Activated CD4-positive, alpha-beta T cell treated with anti-CD3 and anti-CD28 coated beads, Interleukin-2, amount 50 U/mL, for 48 hours (primary cell): Measurements from ENCODE around the gene SGMS2.
"Not testable (repeated sequence)": the region's sequence is repeated elsewhere in the genome, so short reads cannot be mapped to it uniquely, and the experiment has no call there.

ENCODE experiments used
- DNase-seq, 2 experiments: peaks; one replicate each; pipeline ENCODE4 v3.0.0-alpha.2; 2020

Gene SGMS2

GRCh38 chr4:107870916-107871786 lies 46.4 kb downstream of the SGMS2 start:
- no peak for DNase-seq

DNA sequence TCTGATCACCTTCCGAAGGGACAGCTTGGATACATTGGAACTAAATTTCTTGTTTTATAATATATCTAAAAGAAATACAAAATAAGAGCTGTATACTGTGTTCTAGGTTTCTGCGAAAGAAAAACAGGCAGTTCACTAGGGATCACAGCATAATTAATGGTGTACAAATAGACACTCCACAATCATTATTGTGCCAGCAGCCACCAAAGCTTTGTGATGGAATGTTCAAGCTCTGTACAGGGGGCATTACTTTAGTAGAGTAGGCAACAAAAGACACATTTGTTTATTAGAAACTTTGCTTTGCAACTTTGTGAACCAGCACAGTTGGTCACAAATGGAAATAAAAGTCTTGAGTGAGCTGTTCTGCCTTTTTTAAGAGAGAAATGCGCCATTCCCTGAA lies 49.3 kb downstream of the SGMS2 start:
- DNase-seq, result no peak

- no peak for DNase-seq
Measured at GRCh38 chr4:107876099-107876498, 51.4 kb downstream of the SGMS2 start.

DNA sequence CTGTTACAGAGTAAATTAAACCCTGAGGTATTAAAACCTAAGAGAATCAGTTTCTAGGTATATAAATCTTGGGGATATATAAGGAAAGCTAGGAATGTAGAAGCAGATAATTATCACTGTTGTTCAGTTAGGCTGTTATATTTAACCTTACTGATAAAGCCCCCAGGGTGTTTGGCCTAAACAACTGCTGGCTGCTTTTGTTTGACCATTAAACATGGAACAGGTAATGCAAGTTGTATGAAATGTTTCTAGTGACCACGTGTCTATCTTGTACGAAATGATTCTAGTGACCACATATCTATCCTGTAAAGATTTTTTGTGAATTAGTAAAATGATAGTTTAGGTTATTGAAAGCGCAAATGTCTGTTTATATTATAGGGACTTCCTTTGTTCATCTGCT lies 52.6 kb downstream of the SGMS2 start:
- DNase-seq, result no peak

DNA sequence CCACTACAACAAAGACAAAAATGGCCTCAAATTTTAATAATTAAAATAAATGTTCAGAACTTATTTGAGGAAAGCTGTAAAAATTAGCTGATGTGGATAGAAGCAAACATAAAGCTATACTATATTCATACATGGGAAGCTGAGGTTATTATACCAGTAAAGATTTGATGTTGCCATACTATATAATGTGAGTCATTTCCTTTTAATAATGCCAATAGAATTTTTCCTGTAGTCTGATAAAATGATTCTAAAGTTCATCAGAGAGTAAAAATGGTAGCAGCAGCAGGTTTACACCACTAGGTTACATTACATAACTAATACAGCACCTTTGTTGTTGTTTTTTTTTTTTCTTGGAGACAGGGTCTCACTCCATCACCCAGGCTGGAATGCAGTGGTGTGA lies 61.1 kb downstream of the SGMS2 start:
- DNase-seq, result no peak

- no peak for DNase-seq
Measured at GRCh38 chr4:107888237-107888636, 63.5 kb downstream of the SGMS2 start.

GRCh38 chr4:107890779-107891178 lies 66.0 kb downstream of the SGMS2 start:
- no peak for DNase-seq

DNA sequence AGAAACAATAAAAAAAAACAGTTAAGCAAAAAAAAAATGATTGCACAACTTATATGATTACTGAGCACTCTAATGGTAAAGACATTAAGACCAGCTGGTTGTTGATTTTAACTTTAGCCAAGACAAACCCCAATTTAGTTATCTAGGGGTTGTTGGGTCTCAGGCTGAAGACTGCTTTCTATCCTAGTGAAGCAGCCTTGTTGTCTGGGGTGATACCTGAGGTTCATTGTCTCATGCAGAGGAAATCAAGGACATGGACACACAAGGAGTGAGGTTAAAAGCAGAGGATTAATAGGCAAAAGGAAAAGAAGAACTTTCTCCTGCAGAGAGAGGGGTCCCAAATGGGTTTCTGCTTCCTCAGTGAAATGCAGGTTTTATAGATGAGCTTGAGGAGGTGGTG lies 66.6 kb downstream of the SGMS2 start:
- no peak for DNase-seq

DNA sequence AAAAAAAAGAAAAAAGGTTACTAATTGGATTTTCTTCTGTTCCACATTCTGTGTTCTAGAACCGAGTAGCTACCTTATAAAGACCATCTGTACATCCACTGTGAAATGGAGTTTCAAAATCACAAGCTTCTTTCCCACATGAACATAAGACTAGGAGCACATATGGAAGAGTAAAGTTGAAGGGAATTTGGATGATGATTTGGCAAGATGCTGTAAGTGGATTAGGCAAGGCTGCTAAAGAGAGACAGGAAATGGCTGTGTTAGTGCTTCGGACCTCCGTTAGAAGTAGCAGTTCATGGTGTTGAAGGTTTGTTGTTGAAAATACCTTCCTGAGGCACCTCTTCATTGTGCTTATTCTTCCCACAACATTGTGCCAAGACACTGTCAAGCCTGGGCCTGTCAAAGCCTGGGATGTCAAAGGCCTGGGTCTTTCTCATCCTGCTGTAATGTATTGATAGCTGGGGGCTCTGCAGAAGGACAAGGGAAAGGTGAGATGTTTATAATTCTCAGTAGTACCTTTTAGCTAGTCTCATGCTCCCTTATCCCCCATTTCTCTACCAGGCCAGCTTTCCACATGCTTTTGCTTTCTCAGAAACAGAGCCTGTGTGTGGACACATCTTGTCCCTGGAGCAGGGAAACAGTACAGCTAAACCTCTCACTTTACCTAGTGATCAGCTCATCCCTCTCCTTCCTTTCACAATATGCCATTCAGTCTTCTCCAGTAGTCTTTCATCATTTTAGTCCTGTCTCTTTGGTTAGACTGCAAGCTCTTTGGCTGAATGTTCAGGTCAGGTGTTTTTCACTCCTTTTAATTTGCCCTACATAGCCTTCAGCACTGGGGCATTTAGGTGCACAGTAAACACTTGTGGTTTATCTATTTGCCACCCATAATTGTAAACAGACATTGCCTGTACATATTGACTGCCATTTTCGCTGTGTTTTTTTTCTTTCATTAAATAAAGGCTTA lies 68.7 kb downstream of the SGMS2 start:
- DNase-seq, result no peak

- DNase-seq, result no peak
Measured at GRCh38 chr4:107894138-107894603, 69.4 kb downstream of the SGMS2 start.

- no peak for DNase-seq
Measured at GRCh38 chr4:107896158-107896645, 71.5 kb downstream of the SGMS2 start.

GRCh38 chr4:107896646-107897045 lies 71.9 kb downstream of the SGMS2 start:
- no peak for DNase-seq

DNA sequence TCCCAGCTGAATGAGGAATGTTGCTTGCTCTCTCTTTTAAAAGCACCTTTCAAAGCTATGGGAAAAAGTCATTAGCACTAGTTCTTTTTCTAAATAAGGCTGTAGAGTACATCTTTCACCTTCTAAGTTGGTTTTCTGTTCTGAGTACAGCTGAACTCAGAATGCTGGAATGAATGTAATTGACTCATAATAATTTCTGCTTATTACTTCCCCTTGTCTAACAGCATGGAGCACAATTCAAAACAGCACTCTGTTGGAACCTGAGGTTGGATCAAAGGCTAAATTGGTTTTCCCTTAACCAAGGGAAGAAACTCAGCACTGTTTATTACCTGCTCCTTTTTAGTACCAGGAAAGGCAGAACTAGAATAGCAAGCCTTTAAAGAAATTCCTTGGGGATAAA lies 73.1 kb downstream of the SGMS2 start:
- DNase-seq, result no peak

- DNase-seq, result no peak
Measured at GRCh38 chr4:107900067-107900466, 75.3 kb downstream of the SGMS2 start.

GRCh38 chr4:107900508-107900907 lies 75.8 kb downstream of the SGMS2 start:
- DNase-seq, result no peak

- DNase-seq, result no peak
Measured at GRCh38 chr4:107901213-107901934, 76.6 kb downstream of the SGMS2 start.

GRCh38 chr4:107902715-107903114 lies 78.0 kb downstream of the SGMS2 start:
- no peak for DNase-seq

DNA sequence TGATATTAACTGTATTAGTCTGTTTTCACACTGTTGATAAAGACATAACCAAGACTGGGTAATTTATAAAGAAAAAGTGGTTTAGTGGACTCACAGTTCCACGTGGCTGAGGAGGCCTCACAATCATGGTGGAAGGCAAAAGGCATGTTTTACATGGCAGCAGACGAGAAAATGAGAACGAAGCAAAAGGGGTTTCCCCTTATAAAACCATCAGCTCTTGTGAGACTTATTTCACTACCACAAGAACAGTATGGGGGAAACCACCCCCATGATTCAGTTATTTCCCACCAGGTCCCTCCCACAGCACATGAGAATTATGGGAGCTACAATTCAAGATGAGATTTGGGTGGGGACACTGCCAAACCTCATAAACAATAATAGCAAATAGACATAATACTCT lies 80.3 kb downstream of the SGMS2 start:
- not testable (repeated sequence) for DNase-seq

GRCh38 chr4:107906458-107907100 lies 81.8 kb downstream of the SGMS2 start:
- DNase-seq, result no peak

DNA sequence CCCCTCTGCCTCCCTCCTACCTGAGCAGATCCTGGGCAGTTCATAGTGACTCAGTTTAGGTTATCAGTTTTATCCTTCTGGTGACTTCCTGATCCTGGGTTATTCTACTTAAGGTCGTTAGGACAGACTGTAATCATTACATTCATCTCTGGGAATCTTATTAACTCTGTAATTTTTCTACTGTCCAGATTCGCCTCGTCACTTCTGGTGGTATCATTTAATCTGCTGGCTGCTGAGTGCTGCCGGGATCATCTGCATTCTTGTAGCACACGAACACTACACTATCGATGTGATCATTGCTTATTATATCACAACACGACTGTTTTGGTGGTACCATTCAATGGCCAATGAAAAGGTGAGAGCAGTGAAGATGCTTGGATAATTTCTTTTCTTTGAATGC lies 83.6 kb downstream of the SGMS2 start:
- DNase-seq, result no peak

DNA sequence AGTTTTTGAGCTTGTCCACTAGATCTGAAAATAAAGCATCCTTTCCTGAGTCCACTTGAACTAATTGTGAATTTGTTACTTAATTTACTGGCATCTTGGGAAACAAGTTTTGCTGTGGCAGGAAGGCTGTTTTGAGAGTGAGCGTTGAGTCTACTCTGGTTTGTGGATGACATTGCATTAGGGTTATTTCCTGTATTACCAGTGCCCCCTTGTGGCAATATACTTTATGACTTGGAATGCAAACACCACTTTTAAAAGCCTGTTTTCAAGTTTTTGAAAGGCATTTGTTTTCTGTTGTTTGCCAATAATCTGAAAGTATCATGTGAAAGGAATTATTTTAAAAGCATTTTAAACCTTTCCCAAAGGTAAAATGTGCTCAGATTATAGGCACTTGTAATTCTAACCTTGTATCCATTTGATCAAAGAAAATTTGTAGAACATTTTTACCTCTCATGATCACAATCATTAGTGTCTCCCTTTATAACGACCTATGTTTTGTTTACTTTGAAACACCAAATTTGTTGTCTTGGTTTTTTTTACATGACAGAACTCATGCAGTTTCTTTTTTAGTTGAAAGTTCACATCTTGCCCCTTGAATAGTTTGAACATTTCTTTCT lies 88.7 kb downstream of the SGMS2 start:
- DNase-seq, result no peak

GRCh38 chr4:107915220-107915619 lies 90.5 kb downstream of the SGMS2 start:
- no peak for DNase-seq
